Measurements from ENCODE around the gene DNER.
A peak's percentile ranks its signal among the peaks of the same experiment; 100 is the strongest.

The DNER gene

GRCh38 chr2:229521576-229521975 lies 192.8 kb downstream of the DNER start:
- Histone ChIP-seq H3K27me3 (ENCODE audit: insufficient read depth, poor library complexity, severe bottlenecking) (peaks cover 2% of the 10 kb centered on the region), H3K4me3 (replicated peaks; ENCODE audit: insufficient read depth, low read length) (no peak overlapping the region), H3K27ac (replicated peaks) (no peak overlapping the region)
- TF ChIP-seq SPI1 (IDR thresholded peaks at IDR 0.05; ENCODE audit: borderline replicate concordance, low read depth) = no peak
- TF ChIP-seq POLR2AphosphoS5 (IDR thresholded peaks at IDR 0.05; ENCODE audit: low read depth) = no peak
- no peak for TF ChIP-seq CTCF (IDR thresholded peaks at IDR 0.05; ENCODE audit: insufficient read depth, low read length)
- no peak for TF ChIP-seq REST (IDR thresholded peaks at IDR 0.05; ENCODE audit: insufficient replicate concordance, low read depth)
- no peak for TF ChIP-seq GABPA (IDR thresholded peaks at IDR 0.05; ENCODE audit: low read depth)
- no peak for DNase-seq (ENCODE audit: low read depth in 1 of 2, low spot score in 1 of 2)

- no peak for TF ChIP-seq GABPA (IDR thresholded peaks at IDR 0.05; ENCODE audit: low read depth)
- no peak for TF ChIP-seq CTCF (IDR thresholded peaks at IDR 0.05; ENCODE audit: insufficient read depth, low read length)
- no peak for TF ChIP-seq REST (IDR thresholded peaks at IDR 0.05; ENCODE audit: insufficient replicate concordance, low read depth)
- no peak for TF ChIP-seq SPI1 (IDR thresholded peaks at IDR 0.05; ENCODE audit: borderline replicate concordance, low read depth)
- no peak for TF ChIP-seq POLR2AphosphoS5 (IDR thresholded peaks at IDR 0.05; ENCODE audit: low read depth)
- peaks cover 2% of the 10 kb centered on the region for H3K27me3 ChIP-seq (ENCODE audit: insufficient read depth, poor library complexity, severe bottlenecking)
Measured at GRCh38 chr2:229520691-229521096, 193.7 kb downstream of the DNER start.

GRCh38 chr2:229519655-229520430 lies 194.5 kb downstream of the DNER start:
- DNase-seq (ENCODE audit: low read depth in 1 of 2, low spot score in 1 of 2) = peak in 1 of 2 experiments; percentile 9
- no peak overlapping the region for H3K27ac ChIP-seq (replicated peaks)
- TF ChIP-seq REST (IDR thresholded peaks at IDR 0.05; ENCODE audit: insufficient replicate concordance, low read depth) = no peak
- TF ChIP-seq POLR2AphosphoS5 (IDR thresholded peaks at IDR 0.05; ENCODE audit: low read depth) = no peak
- TF ChIP-seq CTCF (IDR thresholded peaks at IDR 0.05; ENCODE audit: insufficient read depth, low read length) = no peak
- no peak for TF ChIP-seq GABPA (IDR thresholded peaks at IDR 0.05; ENCODE audit: low read depth)
- no peak for TF ChIP-seq SPI1 (IDR thresholded peaks at IDR 0.05; ENCODE audit: borderline replicate concordance, low read depth)

More at GRCh38 chr2:229520691-229521096, 193.7 kb downstream of the DNER start:
- no peak overlapping the region for H3K4me3 ChIP-seq (replicated peaks; ENCODE audit: insufficient read depth, low read length)
- DNase-seq (ENCODE audit: low read depth in 1 of 2, low spot score in 1 of 2) = no peak
- no peak overlapping the region for H3K27ac ChIP-seq (replicated peaks)

More at GRCh38 chr2:229519655-229520430, 194.5 kb downstream of the DNER start:
- Histone ChIP-seq H3K27me3 (ENCODE audit: insufficient read depth, poor library complexity, severe bottlenecking) (peaks cover 2% of the 10 kb centered on the region), H3K4me3 (replicated peaks; ENCODE audit: insufficient read depth, low read length) (no peak overlapping the region)
